ENCODE measurements around the gene CRYM. TPM values are rescaled to one million over a fixed set of nuclear protein-coding genes. Genes with fewer than 3 reads are reported as not detected.
A peak's percentile ranks its signal among the peaks of the same experiment; 100 is the strongest.

Gene CRYM
- polyA plus RNA-seq, 2 donors, result 5.3 to 9.8 TPM

- 88 to 90% methylated on average over 4 of the region's 4 CpGs for WGBS, 2 donors
- Histone ChIP-seq H3K4me3 (ENCODE audit: low read depth in 1 of 2, low read length in 2 of 2) (no peak overlapping the region), H3K9me3 (ENCODE audit: control insufficient read depth in 2 of 2, insufficient read depth in 1 of 2, low read depth in 1 of 2, low read length in 1 of 2) (no peaks in the 10 kb centered on the region), H3K36me3 (ENCODE audit: control insufficient read depth in 2 of 2, insufficient read depth in 2 of 2, low read length in 1 of 2) (no peaks in the 10 kb centered on the region), H3K27ac (ENCODE audit: low read depth in 2 of 2, low read length in 1 of 2) (no peak overlapping the region), H3K27me3 (ENCODE audit: control insufficient read depth in 1 of 2, insufficient read depth in 2 of 2, low read length in 2 of 2) (no peaks in the 10 kb centered on the region), H3K4me1 (ENCODE audit: control insufficient read depth in 2 of 2, insufficient read depth in 2 of 2, low read length in 1 of 2) (no peaks in the 10 kb centered on the region)
Observed at GRCh38 chr16:21267298-21267697, 10.8 kb downstream of the CRYM start.

- H3K27ac ChIP-seq (ENCODE audit: low read depth in 2 of 2, low read length in 1 of 2), result no peak overlapping the region
- H3K27me3 ChIP-seq (ENCODE audit: control insufficient read depth in 1 of 2, insufficient read depth in 2 of 2, low read length in 2 of 2), result no peaks in the 10 kb centered on the region
- H3K36me3 ChIP-seq (ENCODE audit: control insufficient read depth in 2 of 2, insufficient read depth in 2 of 2, low read length in 1 of 2), result no peaks in the 10 kb centered on the region
- no peaks in the 10 kb centered on the region for H3K4me1 ChIP-seq (ENCODE audit: control insufficient read depth in 2 of 2, insufficient read depth in 2 of 2, low read length in 1 of 2)
- H3K4me3 ChIP-seq (ENCODE audit: low read depth in 1 of 2, low read length in 2 of 2), result no peak overlapping the region
- WGBS, 2 donors, result 78 to 87% methylated on average over 9 of the region's 9 CpGs
- H3K9me3 ChIP-seq (ENCODE audit: control insufficient read depth in 2 of 2, insufficient read depth in 1 of 2, low read depth in 1 of 2, low read length in 1 of 2), result no peaks in the 10 kb centered on the region
Observed at GRCh38 chr16:21265104-21265837, 12.8 kb downstream of the CRYM start.

DNA sequence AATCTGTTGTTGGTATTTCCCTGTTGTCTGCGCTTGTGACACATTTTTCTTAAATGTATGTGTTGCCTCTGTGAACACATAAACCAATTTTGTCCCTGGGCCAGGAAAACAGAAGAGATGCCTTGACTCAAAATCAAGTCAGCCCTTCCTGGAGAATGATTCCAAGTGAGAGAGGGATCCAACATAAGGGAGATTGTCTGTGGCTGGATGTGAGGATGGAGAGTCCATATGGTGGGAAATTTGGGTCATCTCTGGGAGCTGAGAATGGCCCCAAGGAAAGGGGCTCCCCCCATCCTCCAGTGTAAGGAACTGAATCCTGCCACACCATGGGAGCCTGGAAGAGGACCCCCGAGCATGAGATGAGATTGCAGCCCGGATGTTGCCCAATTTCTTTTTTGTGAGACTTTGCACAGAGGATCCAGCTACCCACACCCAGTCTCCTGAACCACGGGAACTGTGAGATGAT lies 13.5 kb downstream of the CRYM start:
- Histone ChIP-seq H3K4me3 (ENCODE audit: low read depth in 1 of 2, low read length in 2 of 2) (no peak overlapping the region), H3K27me3 (ENCODE audit: control insufficient read depth in 1 of 2, insufficient read depth in 2 of 2, low read length in 2 of 2) (no peaks in the 10 kb centered on the region), H3K4me1 (ENCODE audit: control insufficient read depth in 2 of 2, insufficient read depth in 2 of 2, low read length in 1 of 2) (no peaks in the 10 kb centered on the region), H3K27ac (ENCODE audit: low read depth in 2 of 2, low read length in 1 of 2) (peak overlapping the region in 1 of 2 donors; percentile 27), H3K36me3 (ENCODE audit: control insufficient read depth in 2 of 2, insufficient read depth in 2 of 2, low read length in 1 of 2) (no peaks in the 10 kb centered on the region), H3K9me3 (ENCODE audit: control insufficient read depth in 2 of 2, insufficient read depth in 1 of 2, low read depth in 1 of 2, low read length in 1 of 2) (no peaks in the 10 kb centered on the region)
- WGBS, 2 donors, result 79 to 86% methylated on average over 4 of the region's 4 CpGs

- H3K27me3 ChIP-seq (ENCODE audit: control insufficient read depth in 1 of 2, insufficient read depth in 2 of 2, low read length in 2 of 2), result no peaks in the 10 kb centered on the region
- WGBS, 2 donors, result 51 to 55% methylated on average over 14 of the region's 14 CpGs
- H3K4me1 ChIP-seq (ENCODE audit: control insufficient read depth in 2 of 2, insufficient read depth in 2 of 2, low read length in 1 of 2), result no peaks in the 10 kb centered on the region
- H3K9me3 ChIP-seq (ENCODE audit: control insufficient read depth in 2 of 2, insufficient read depth in 1 of 2, low read depth in 1 of 2, low read length in 1 of 2), result no peaks in the 10 kb centered on the region
- H3K27ac ChIP-seq (ENCODE audit: low read depth in 2 of 2, low read length in 1 of 2), result peak overlapping the region in 1 of 2 donors; percentile 27
- no peak overlapping the region for H3K4me3 ChIP-seq (ENCODE audit: low read depth in 1 of 2, low read length in 2 of 2)
- no peaks in the 10 kb centered on the region for H3K36me3 ChIP-seq (ENCODE audit: control insufficient read depth in 2 of 2, insufficient read depth in 2 of 2, low read length in 1 of 2)
Observed at GRCh38 chr16:21263640-21264570, 14.2 kb downstream of the CRYM start.

DNA sequence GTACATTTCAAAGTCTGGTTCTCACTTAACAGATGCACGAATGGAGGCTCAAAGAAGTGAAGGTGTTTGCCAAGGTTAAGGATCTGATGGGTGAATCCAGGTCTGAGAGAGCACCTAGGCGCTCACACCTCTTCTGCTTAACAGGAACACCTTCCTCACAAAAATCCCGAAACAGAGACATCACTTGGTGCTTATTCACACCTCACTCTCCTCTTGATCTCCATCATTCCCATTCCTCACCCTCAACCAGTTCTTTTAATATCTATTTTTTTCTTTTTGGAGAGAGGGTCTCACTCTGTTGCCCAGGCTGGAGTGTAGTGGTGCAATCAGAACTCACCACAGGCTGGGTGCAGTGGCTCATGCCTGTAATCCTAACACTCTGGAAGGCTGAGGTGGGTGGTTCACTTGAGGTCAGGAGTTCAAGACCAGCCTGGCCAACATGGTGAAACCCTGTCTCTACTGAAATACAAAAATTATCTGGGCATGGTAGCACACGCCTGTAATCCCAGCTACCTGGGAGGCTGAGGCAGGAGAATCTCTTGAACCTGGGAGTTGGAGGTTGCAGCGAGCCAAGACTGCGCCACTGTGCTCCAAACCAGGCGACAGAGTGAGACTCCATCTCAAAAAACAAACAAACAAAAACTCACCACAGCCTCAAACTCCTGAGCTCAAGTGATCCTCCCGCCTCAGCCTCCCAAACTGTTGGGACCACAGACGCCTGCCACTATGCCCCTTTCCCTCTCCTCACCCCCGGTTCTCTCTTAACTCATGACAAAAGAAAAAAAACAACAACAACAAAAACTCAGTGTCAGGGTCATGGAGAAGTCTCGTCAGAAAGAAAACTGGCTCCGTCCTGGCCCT lies 15.1 kb downstream of the CRYM start:
- H3K9me3 ChIP-seq (ENCODE audit: control insufficient read depth in 2 of 2, insufficient read depth in 1 of 2, low read depth in 1 of 2, low read length in 1 of 2), result no peaks in the 10 kb centered on the region
- no peak overlapping the region for H3K27ac ChIP-seq (ENCODE audit: low read depth in 2 of 2, low read length in 1 of 2)
- no peaks in the 10 kb centered on the region for H3K4me1 ChIP-seq (ENCODE audit: control insufficient read depth in 2 of 2, insufficient read depth in 2 of 2, low read length in 1 of 2)
- H3K36me3 ChIP-seq (ENCODE audit: control insufficient read depth in 2 of 2, insufficient read depth in 2 of 2, low read length in 1 of 2), result no peaks in the 10 kb centered on the region
- H3K27me3 ChIP-seq (ENCODE audit: control insufficient read depth in 1 of 2, insufficient read depth in 2 of 2, low read length in 2 of 2), result no peaks in the 10 kb centered on the region
- 84% methylated on average over 12 of the region's 12 CpGs for WGBS, 2 donors
- H3K4me3 ChIP-seq (ENCODE audit: low read depth in 1 of 2, low read length in 2 of 2), result no peak overlapping the region

DNA sequence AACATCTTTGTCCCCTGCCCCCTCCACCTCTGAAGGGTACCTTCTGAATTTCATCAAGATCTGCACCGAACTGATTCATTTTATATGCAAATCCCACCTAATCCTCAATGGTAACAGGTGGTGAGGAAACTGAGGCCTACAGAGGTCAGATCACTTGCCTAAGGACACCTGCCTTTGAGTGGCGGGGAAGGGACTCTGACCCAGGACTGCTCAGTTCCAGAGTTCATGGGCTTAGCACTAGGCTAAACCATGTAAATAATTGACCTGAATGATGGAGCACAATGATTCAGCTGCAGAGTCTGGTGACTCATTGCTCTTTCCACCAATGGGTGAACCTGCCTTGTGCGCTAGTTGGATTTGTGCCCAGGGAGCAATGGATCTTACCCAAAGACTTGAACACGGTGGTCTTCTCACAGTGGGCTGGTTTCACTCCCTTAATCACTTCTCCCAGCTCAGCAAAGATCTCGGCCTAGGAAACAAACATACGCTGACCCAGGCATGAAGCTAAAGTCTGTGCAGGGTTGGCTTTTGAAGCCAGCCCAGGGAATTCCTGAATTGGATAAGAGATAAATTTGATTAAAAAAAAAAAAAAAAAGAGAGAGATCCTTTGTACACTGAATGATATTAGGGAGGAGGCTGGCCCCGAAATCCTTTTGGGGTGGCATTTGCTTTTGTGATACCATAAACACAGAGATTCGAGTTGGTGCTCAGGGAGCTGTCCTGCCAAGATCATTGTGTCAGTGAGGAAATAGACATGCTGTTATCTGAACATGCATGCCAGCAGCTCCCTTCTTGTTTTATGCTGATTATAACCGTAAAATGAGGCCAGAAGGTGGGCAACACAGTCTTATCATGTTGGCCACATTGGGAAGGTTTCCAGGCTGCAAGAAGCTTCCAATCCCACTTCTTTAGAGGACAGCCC lies 17.0 kb downstream of the CRYM start:
- H3K4me3 ChIP-seq (ENCODE audit: low read depth in 1 of 2, low read length in 2 of 2), result no peak overlapping the region
- H3K4me1 ChIP-seq (ENCODE audit: control insufficient read depth in 2 of 2, insufficient read depth in 2 of 2, low read length in 1 of 2), result no peaks in the 10 kb centered on the region
- H3K36me3 ChIP-seq (ENCODE audit: control insufficient read depth in 2 of 2, insufficient read depth in 2 of 2, low read length in 1 of 2), result no peaks in the 10 kb centered on the region
- no peaks in the 10 kb centered on the region for H3K27me3 ChIP-seq (ENCODE audit: control insufficient read depth in 1 of 2, insufficient read depth in 2 of 2, low read length in 2 of 2)
- H3K9me3 ChIP-seq (ENCODE audit: control insufficient read depth in 2 of 2, insufficient read depth in 1 of 2, low read depth in 1 of 2, low read length in 1 of 2), result no peaks in the 10 kb centered on the region
- WGBS, 2 donors, result 64 to 76% methylated on average over 9 of the region's 9 CpGs
- no peak overlapping the region for H3K27ac ChIP-seq (ENCODE audit: low read depth in 2 of 2, low read length in 1 of 2)

- Histone ChIP-seq H3K27ac (ENCODE audit: low read depth in 2 of 2, low read length in 1 of 2) (no peak overlapping the region), H3K4me3 (ENCODE audit: low read depth in 1 of 2, low read length in 2 of 2) (no peak overlapping the region), H3K4me1 (ENCODE audit: control insufficient read depth in 2 of 2, insufficient read depth in 2 of 2, low read length in 1 of 2) (no peaks in the 10 kb centered on the region), H3K36me3 (ENCODE audit: control insufficient read depth in 2 of 2, insufficient read depth in 2 of 2, low read length in 1 of 2) (no peaks in the 10 kb centered on the region), H3K9me3 (ENCODE audit: control insufficient read depth in 2 of 2, insufficient read depth in 1 of 2, low read depth in 1 of 2, low read length in 1 of 2) (no peaks in the 10 kb centered on the region), H3K27me3 (ENCODE audit: control insufficient read depth in 1 of 2, insufficient read depth in 2 of 2, low read length in 2 of 2) (no peaks in the 10 kb centered on the region)
- WGBS, 2 donors, result 85% methylated on average over 4 of the region's 4 CpGs
Observed at GRCh38 chr16:21257284-21257683, 20.8 kb downstream of the CRYM start.

GRCh38 chr16:21256636-21257035 lies 21.5 kb downstream of the CRYM start:
- H3K4me1 ChIP-seq (ENCODE audit: control insufficient read depth in 2 of 2, insufficient read depth in 2 of 2, low read length in 1 of 2), result no peaks in the 10 kb centered on the region
- no peak overlapping the region for H3K4me3 ChIP-seq (ENCODE audit: low read depth in 1 of 2, low read length in 2 of 2)
- H3K36me3 ChIP-seq (ENCODE audit: control insufficient read depth in 2 of 2, insufficient read depth in 2 of 2, low read length in 1 of 2), result no peaks in the 10 kb centered on the region
- H3K27me3 ChIP-seq (ENCODE audit: control insufficient read depth in 1 of 2, insufficient read depth in 2 of 2, low read length in 2 of 2), result no peaks in the 10 kb centered on the region
- H3K27ac ChIP-seq (ENCODE audit: low read depth in 2 of 2, low read length in 1 of 2), result no peak overlapping the region
- no peaks in the 10 kb centered on the region for H3K9me3 ChIP-seq (ENCODE audit: control insufficient read depth in 2 of 2, insufficient read depth in 1 of 2, low read depth in 1 of 2, low read length in 1 of 2)
- 92 to 94% methylated on average over 2 of the region's 2 CpGs for WGBS, 2 donors
